DOHH2 (cell line): ENCODE results near the gene FGF9.

Experiments used
- CTCF ChIP-seq: fragments of 200-600 bp; sonication (generic); IDR thresholded peaks from one replicate; pipeline ENCODE4 v1.5.1; 2014; ENCODE audit warnings: antibody characterized with exemption, mild to moderate bottlenecking, low read depth, low read length; ENCODE audit not compliant: poor library complexity, severe bottlenecking
- EZH2phosphoT487 ChIP-seq: fragments of 200-600 bp; sonication (generic); IDR thresholded peaks from 2 replicates; pipeline ENCODE4 v1.6.1; 2017; ENCODE audit warnings: borderline replicate concordance, mild to moderate bottlenecking, antibody characterized with exemption, low read length, moderate library complexity, mixed read lengths

GRCh38 chr13:21674490-21675009, 3.7 kb downstream of the FGF9 start:
- TF ChIP-seq CTCF (no peak), EZH2phosphoT487 (peak; percentile 74; the same call in 1 of the 2 replicates)
